Activated CD8-positive, alpha-beta memory T cell treated with anti-CD3 and anti-CD28 coated beads for 48 hours (primary cell): ENCODE measurements around the gene HCAR1.
"Not testable (repeated sequence)": the region's sequence is repeated elsewhere in the genome, so short reads cannot be mapped to it uniquely, and the experiment has no call there.

ENCODE experiments used
- DNase-seq, 3 experiments: peaks; one replicate each; pipeline ENCODE4 v3.0.0-alpha.2; 2020; ENCODE audit warnings: low read depth in 2 of 3, low spot score in 2 of 3

HCAR1 gene

DNA sequence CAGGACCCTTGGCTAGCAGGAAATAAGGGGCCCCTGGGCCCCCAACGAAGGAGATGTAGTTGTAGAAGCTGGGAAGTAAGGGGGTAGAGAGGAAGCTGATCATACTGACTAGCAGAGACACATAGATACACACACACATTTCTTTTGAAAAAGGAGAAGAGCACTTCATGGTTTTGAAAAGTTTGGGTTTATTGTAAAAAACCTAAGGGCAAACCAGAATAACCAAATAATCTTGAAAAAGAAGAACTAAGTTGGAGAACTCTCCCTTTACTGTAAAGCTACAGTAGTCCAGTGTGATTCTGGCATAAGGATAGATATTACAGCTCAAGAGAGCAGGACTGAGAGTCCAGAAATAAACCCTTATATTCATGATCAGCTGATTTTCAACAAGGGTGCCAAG is 8.3 kb downstream of the HCAR1 start:
- DNase-seq: no peak

DNA sequence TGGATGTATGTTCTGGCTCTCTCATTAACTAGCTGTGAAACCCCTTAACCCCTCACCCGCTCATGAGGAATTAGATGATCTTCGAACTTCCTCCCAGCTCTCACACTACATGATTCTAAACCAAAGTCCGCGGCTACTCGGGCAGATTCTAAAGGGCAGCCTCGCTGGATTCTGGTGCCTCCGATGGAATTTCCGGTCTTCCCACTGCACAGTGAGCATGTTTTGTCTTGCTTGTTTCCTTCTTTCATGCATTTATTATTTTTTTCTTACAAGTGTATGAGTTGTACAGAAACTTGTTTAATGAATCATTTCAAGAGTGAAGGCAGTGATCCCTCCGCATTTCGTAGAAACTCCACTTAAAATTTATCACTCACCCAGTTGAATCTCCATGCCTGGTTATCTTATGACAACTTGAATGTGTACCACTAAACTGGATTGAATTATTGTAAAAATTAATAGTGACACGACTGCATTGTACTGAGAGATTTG is 9.5 kb downstream of the HCAR1 start:
- no peak for DNase-seq

GRCh38 chr12:122716658-122717057 is 14.0 kb downstream of the HCAR1 start, which contains the start of gene HCAR3:
HCAR3 (minus strand) TSS chr12:122716811; CDS start chr12:122716737, 74 bp downstream.
- not testable (repeated sequence) for DNase-seq

DNA sequence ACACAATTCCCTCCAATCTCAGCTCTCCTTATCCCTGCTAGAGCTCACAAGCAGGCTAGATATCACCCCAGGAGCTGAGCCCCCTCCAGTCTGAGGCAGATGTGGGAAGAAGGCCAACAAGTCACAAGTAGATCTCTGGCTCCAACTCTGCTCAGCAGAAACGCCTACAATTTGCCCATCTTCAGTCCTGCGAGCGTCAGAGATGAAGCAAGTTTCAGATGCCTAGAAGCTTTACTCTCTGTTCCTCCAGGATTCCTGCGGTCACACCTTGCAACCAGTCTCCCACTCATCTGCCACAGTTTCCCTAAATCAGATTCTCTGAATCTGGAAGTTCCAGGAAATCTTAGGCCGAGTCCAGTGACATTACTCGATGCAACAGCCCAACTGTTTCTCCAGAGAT is 15.4 kb downstream of the HCAR1 start:
- DNase-seq: not testable (repeated sequence)

DNA sequence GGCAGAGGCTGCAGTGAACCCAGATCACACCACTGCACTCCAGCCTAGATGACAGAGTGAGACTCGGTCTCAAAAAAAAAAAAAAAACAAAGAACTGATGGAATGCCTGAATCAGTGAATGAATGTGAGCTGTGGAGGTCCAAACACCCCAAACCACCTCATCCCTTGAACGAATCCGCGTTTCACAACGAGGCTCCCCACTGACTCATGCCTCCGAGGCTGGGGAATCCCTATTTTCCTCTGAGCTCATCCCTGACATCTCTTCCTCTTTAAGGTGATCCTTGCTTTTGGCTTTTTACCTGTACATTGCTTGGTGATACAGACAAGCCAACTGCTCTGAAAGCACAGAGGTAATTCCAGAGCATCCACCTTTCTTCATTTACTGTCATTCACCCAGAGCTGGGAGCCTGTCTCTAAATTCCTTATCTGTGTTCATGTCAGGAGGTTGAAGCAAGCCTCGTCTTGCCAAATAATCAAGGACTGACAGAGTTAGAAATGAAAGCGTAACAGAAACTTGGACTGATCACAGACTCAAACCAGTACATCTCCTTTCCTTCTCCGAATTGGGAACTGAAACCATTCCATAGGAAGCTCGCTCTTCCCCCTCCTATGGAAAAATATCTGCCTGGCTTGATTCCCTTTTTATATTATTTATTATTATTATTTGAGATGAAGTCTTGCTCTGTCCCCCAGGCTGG is 17.0 kb downstream of the HCAR1 start:
- DNase-seq: not testable (repeated sequence)

GRCh38 chr12:122711266-122711665 is 19.4 kb downstream of the HCAR1 start:
- not testable (repeated sequence) for DNase-seq

DNA sequence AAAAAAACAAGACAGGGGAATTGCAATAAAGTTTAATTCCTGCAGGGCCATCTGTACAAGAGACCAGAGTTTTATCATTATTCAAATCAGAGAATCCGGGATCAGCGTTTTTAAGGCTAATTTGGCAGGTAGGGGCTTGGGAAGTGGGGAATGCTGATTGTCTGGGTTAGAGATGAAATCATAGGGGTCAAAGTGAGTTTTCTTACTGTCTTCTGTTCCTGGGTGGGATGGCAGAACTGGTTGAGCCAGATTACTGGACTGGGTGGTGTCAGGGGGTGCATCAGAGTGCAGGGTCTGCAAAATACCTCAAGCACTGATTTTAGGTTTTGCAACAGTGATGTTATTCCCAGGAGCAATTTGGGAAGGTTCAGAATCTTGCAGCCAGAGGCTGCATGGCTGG is 20.3 kb downstream of the HCAR1 start:
- not testable (repeated sequence) for DNase-seq

GRCh38 chr12:122709287-122709686 is 21.4 kb downstream of the HCAR1 start:
- DNase-seq: not testable (repeated sequence)

DNA sequence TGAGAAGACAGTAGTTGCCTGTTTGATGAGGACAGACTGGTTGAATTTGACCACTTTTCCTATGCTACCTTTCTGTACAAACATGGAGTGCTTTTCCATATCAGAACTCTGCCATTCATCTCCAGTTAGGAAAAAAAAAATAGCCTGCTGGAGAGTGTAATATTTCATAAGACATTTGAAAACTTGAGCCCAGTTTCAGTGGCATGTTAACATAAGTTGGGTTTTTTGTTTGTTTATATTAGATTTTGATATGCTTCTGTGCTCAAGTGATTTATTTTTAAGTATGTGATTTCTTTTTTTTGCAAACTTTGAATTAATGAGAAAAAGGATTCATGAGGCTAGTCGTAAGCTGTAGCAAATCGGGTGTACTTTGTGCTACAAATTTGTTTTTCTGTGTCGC is 26.8 kb downstream of the HCAR1 start:
- not testable (repeated sequence) for DNase-seq

GRCh38 chr12:122702890-122703611 is 27.6 kb downstream of the HCAR1 start, which contains the start of gene HCAR2:
HCAR2 (minus strand) TSS chr12:122703357; CDS start chr12:122703283, 74 bp downstream.
- not testable (repeated sequence) for DNase-seq

DNA sequence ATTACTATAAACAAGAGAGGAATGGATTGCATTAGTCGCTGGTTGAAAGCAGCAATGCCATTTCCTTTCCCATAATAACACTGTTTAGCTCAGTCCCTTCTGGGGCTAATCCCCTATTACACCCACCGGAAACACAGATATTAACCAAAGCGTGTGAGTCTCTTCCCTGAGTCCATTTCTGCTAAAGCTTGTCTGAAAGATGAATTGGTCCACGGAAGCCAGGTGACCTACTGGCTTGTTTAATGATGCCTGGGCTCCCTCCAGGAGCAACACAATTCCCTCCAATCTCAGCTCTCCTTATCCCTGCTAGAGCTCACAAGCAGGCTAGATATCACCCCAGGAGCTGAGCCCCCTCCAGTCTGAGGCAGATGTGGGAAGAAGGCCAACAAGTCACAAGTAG is 29.2 kb downstream of the HCAR1 start:
- not testable (repeated sequence) for DNase-seq

- DNase-seq: not testable (repeated sequence)
Measured at GRCh38 chr12:122700038-122700710, 30.5 kb downstream of the HCAR1 start.

GRCh38 chr12:122696922-122697321 is 33.7 kb downstream of the HCAR1 start:
- not testable (repeated sequence) for DNase-seq

- no peak for DNase-seq
Measured at GRCh38 chr12:122691566-122691965, 39.1 kb downstream of the HCAR1 start.

DNA sequence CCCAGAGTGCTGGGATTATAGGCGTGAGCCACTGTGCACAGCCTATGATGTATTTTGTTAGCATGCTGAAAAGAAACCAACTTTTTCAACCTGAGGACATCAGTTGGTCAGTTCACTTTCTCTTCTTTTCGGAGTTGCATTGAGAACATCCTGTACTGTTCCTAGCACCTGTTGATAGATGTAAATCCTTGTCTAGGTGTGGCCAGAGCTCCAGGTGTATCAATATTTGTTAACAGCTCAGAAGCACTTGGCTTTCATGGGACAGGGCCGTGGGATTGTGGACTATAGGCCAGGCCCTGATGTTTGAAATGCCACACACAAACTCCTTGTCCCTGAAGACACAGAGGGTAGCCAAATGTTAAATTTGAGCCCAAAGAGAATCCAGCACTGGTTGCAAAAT is 42.4 kb downstream of the HCAR1 start:
- DNase-seq: no peak

- DNase-seq: no peak
Measured at GRCh38 chr12:122687086-122687485, 43.6 kb downstream of the HCAR1 start.

GRCh38 chr12:122686538-122686937 is 44.1 kb downstream of the HCAR1 start:
- no peak for DNase-seq

DNA sequence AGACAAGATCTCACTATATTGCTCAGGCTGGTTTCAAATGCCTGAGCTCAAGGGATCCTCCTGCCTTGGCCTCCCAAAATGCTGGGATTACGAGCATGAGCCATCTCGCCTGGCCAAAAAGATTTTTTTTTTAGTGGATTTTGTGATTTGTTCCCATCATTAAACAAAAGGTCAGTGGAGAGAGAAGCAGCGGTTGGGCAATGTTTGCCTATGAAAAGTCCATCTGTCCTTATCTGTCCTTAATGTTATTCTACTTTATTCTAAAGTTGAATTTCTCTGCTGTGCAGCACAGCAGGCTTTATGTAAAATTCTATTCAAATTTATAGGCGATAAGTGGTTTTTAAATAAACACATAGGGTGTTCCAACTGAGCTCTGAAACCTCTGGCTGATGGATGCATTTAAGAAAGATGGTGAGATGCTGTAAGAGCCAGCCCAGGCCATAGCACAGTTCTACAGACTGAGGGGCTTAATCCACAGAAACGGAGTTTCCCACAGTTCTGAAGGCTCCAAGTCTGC is 46.3 kb downstream of the HCAR1 start:
- no peak for DNase-seq

DNA sequence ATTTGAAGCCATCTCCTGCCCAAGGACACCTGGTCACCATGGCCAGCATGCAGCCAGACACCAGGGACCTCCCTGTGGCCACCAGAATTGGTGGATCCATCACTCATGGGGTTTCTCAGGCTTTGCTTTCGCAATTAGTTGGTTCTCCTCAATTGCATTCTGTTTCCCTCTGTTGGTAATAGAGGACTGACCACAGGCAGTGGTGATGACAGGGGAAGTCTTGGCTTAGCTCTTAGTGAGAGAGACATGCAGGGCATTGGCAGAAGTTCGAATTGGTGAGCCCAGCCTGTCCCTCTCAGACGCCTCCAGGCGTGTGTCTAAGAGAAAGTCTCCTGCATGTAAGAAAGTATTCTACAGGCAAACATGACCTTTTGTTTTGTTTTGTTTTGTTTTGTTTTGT is 48.8 kb downstream of the HCAR1 start:
- DNase-seq: no peak

DNA sequence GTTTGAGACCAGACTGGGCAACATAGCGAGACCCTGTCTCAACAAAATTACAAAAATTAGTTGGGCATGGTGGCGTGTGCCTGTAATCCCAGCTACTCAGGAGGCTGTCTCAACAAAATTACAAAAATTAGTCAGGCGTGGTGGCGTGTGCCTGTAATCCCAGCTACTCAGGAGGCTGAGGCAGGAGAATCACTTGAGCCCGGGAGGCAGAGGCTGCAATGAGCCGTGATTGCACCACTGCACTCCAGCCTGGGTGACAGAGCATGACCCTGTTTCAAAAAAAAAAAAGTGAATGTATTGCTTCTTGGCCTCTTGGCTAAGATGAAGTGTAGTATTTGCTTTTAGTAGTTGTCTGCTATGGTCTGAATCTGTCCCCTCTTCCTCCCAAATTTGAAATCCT is 49.7 kb downstream of the HCAR1 start:
- DNase-seq: not testable (repeated sequence)

DNA sequence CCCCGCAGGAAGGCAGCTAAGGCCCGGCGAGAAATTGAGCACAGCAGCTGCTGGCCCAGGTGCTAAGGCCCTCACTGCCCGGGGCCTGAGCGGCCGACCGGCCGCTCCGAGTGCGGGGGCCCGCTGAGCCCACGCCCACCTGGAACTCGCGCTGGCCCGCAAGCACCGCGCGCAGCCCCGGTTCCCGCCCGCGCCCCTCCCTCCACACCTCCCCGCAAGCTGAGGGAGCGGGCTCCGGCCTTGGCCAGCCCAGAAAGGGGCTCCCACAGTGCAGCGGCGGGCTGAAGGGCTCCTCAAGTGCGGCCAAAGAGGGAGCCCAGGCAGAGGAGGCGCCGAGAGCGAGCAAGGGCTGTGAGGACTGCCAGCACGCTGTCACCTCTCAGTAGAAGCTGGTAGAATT is 53.9 kb downstream of the HCAR1 start:
- DNase-seq: not testable (repeated sequence)
